Ovary (tissue), 9 donors: ENCODE results near the gene KCTD5. TPM values are rescaled to one million over a fixed set of nuclear protein-coding genes. Genes with fewer than 3 reads are reported as not detected.

ENCODE experiments used
- DNase-seq, 5 donors: peaks; one replicate each; pipeline ENCODE4 v3.0.0-alpha.2; 2019 to 2020
- H3K27ac ChIP-seq, 2 donors: fragments of 200-600 bp; one replicate each; pipeline versions ENCODE4 v1.5.1 to v1.8.0; 2019 to 2022
- H3K27me3 ChIP-seq: fragments of 200-600 bp; one replicate; pipeline ENCODE4 v1.8.0; 2022
- H3K36me3 ChIP-seq: fragments of 200-600 bp; sonication (generic); one replicate; pipeline ENCODE4 v1.5.1; 2019
- H3K4me1 ChIP-seq: one replicate; pipeline ENCODE4 v1.8.1; 2013; ENCODE audit warnings: mild to moderate bottlenecking, moderate library complexity; ENCODE audit not compliant: insufficient read depth
- H3K4me3 ChIP-seq: fragments of 200-600 bp; sonication (generic); one replicate; pipeline ENCODE4 v1.5.1; 2017
- H3K9me3 ChIP-seq, 2 donors: fragments of 200-600 bp in 1 of 2; sonication (generic) in 1 of 2; one replicate each; pipeline versions ENCODE4 v1.5.1 to v1.8.1; 2013 to 2019; ENCODE audit warnings: mild to moderate bottlenecking in 1 of 2, moderate library complexity in 1 of 2
- EP300 ChIP-seq: sonication (generic); formaldehyde crosslinking; IDR thresholded peaks from one replicate; pipeline ENCODE4 v1.6.1; 2017; ENCODE audit warnings: antibody characterized with exemption
- POLR2A ChIP-seq: fragments of 450-650 bp; IDR thresholded peaks from one replicate; pipeline ENCODE4 v1.6.1; 2017; ENCODE audit warnings: antibody characterized with exemption, mild to moderate bottlenecking, moderate library complexity
- WGBS, 3 donors: extraction: QIAGEN DNeasy Blood & Tissue Kit in 1 of 3; methylation state at CpG; one replicate each; pipeline versions ENCODE4 v1.1.5 to v1.1.7; 2013 to 2017; 5-methylcytosine and 5-hydroxymethylcytosine counted together
- intact Hi-C, 4 donors: fragments of 100-400 bp; cut with DNase I; formaldehyde crosslinking; loops; one replicate each; pipeline versions ENCODE4 v1.11.0 to v1.15.1; 2022 to 2023
- polyA plus RNA-seq, 2 donors: library from polyadenylated mRNA; stranded (reverse); fragments of 200-250 nt in 1 of 2; fragments of 350-450 nt in 1 of 2; fragmentation: Illumina TruSeq in 1 of 2; extraction: RNeasy Lipid Tissue Mini Kit (QIAGEN cat#74804) in 1 of 2; gene quantifications; one replicate each; pipeline ENCODE4 v1.2.3, GENCODE V29; 2013 to 2014
- total RNA-seq, 7 donors: library from RNA; depleted of rRNA in 2 of 7; stranded (reverse); fragments of >200 nt in 2 of 7; fragmentation: NEBNext Ultra II Directional in 3 of 7; extraction: Animal tissue kit (Norgen Biotek cat#: 25700) in 3 of 7; gene quantifications; one replicate each; pipeline versions ENCODE4 v1.1.0 to v1.2.4, GENCODE V29; 2016 to 2023
- TF ChIP-seq, protein P1 (sequence below), 3 donors: fragments of 450-650 bp in 2 of 3; fragments of 200-600 bp in 1 of 3; IDR thresholded peaks; one replicate each; pipeline versions ENCODE4 v1.5.1 to v1.8.0; 2016 to 2022; ENCODE audit warnings: antibody characterized with exemption in 3 of 3, mild to moderate bottlenecking in 1 of 3
- donor health status: DM: no; HTN: no; CAD: no; lungs with moderate emphysema.
- donor health status: DM: no; HTN: no; CAD: no.
- donor health status: Bipolar disorder and iron deficiency.
- donor health status: DM: yes; HTN: yes; CAD: no.
- donor health status: DM: no; HTN: no; CAD: no.
- donor health status: DM: yes; HTN: yes; CAD: no.

The KCTD5 gene
- total and polyA plus RNA-seq, 9 donors, result 12.2 to 19.8 (median 13.3) TPM

- Histone ChIP-seq H3K9me3 (no peaks in the 10 kb centered on the region), H3K4me1 (no peaks in the 10 kb centered on the region), H3K4me3 (no peak overlapping the region), H3K27ac (no peak overlapping the region), H3K27me3 (no peaks in the 10 kb centered on the region), H3K36me3 (no peaks in the 10 kb centered on the region)
- DNase-seq, result no peak
- 37 to 48% (median 38%) methylated on average over 3 to 5 of the region's 5 CpGs for WGBS, 3 donors
- TF ChIP-seq POLR2A (no peak), EP300 (no peak)
- TF ChIP-seq, protein P1, sequence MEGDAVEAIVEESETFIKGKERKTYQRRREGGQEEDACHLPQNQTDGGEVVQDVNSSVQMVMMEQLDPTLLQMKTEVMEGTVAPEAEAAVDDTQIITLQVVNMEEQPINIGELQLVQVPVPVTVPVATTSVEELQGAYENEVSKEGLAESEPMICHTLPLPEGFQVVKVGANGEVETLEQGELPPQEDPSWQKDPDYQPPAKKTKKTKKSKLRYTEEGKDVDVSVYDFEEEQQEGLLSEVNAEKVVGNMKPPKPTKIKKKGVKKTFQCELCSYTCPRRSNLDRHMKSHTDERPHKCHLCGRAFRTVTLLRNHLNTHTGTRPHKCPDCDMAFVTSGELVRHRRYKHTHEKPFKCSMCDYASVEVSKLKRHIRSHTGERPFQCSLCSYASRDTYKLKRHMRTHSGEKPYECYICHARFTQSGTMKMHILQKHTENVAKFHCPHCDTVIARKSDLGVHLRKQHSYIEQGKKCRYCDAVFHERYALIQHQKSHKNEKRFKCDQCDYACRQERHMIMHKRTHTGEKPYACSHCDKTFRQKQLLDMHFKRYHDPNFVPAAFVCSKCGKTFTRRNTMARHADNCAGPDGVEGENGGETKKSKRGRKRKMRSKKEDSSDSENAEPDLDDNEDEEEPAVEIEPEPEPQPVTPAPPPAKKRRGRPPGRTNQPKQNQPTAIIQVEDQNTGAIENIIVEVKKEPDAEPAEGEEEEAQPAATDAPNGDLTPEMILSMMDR (IDR thresholded peaks at IDR 0.05), result no peak
- intact Hi-C loops, result no loop called here
Observed at GRCh38 chr16:2738615-2739014, 56.3 kb downstream of the KCTD5 start.

GRCh38 chr16:2739625-2740430 lies 57.5 kb downstream of the KCTD5 start:
- Histone ChIP-seq H3K36me3 (no peaks in the 10 kb centered on the region), H3K4me3 (no peak overlapping the region), H3K9me3 (no peaks in the 10 kb centered on the region), H3K27ac (no peak overlapping the region), H3K27me3 (no peaks in the 10 kb centered on the region), H3K4me1 (no peaks in the 10 kb centered on the region)
- 33 to 40% (median 35%) methylated on average over 8 of the region's 8 CpGs for WGBS, 3 donors
- no peak for TF ChIP-seq EP300
- TF ChIP-seq, protein P1 (IDR thresholded peaks at IDR 0.05), result no peak
- no peak for TF ChIP-seq POLR2A
- DNase-seq, result no peak
- intact Hi-C loops, result no loop called here

DNA sequence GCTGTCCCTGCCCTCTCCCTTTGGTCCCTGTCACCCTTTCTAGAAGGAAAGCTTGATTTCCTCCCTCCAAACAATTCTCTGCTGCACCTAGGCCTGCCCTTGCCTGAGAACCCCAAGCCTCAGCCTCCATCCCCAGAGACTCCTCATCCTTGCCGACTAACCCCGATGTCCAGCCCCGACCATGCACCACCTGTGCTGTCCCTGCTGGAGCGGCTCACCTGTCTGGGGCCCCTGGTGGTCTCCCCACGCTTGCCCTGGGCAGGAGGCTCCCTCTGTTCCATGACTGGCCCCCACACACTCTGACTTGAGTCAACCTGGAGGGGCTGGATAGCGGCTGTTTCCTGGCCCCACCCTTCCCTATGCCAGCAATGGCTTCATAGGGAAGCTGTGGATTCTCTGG lies 58.2 kb downstream of the KCTD5 start:
- no peaks in the 10 kb centered on the region for H3K36me3 ChIP-seq
- H3K4me1 ChIP-seq, result no peaks in the 10 kb centered on the region
- TF ChIP-seq, protein P1 (IDR thresholded peaks at IDR 0.05), result no peak
- TF ChIP-seq EP300 (no peak), POLR2A (no peak)
- no peaks in the 10 kb centered on the region for H3K9me3 ChIP-seq
- intact Hi-C loops, result no loop called here
- no peaks in the 10 kb centered on the region for H3K27me3 ChIP-seq
- no peak for DNase-seq
- no peak overlapping the region for H3K27ac ChIP-seq
- WGBS, 3 donors, result 79 to 89% (median 83%) methylated on average over 6 of the region's 6 CpGs
- no peak overlapping the region for H3K4me3 ChIP-seq

DNA sequence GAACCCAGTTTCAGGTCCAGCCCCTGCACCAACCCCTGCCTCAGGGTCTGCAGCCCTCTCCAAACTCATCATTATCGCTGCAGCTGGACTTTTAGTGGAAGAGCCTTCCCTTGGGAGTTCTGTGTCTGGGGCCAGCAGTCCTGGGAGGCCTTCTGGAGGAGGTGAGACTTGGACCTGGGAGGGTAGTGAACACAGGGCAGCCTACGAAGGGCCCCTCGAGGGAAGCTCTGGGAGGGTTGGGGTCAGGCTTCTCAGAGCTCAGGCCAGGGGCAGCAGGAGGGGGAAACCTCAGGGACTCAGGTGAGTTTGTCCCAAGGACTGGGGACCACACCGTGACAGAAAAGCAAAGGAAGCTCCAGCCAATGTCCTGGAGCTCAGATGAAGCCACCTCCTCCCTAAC lies 58.8 kb downstream of the KCTD5 start:
- WGBS, 3 donors, result 82 to 92% (median 91%) methylated on average over 4 of the region's 4 CpGs
- Histone ChIP-seq H3K36me3 (no peaks in the 10 kb centered on the region), H3K9me3 (no peaks in the 10 kb centered on the region), H3K27me3 (no peaks in the 10 kb centered on the region), H3K4me1 (no peaks in the 10 kb centered on the region), H3K4me3 (no peak overlapping the region), H3K27ac (no peak overlapping the region)
- TF ChIP-seq EP300 (no peak), POLR2A (no peak)
- TF ChIP-seq, protein P1 (IDR thresholded peaks at IDR 0.05), result no peak
- intact Hi-C loops, result no loop called here
- no peak for DNase-seq
